Gastroesophageal sphincter (tissue), 3 donors: Measurements from ENCODE around the gene ATP2A3.

ENCODE experiments used
- POLR2A ChIP-seq, 2 donors: fragments of 450-650 bp; IDR thresholded peaks; one replicate each; pipeline ENCODE4 v1.6.1; 2017; ENCODE audit warnings: antibody characterized with exemption in 2 of 2, mild to moderate bottlenecking in 2 of 2, moderate library complexity in 1 of 2
- POLR2AphosphoS5 ChIP-seq: sonication (generic); formaldehyde crosslinking; IDR thresholded peaks from one replicate; pipeline ENCODE4 v1.6.1; 2017; ENCODE audit warnings: antibody characterized with exemption
- TF ChIP-seq, protein P1 (sequence below), 4 experiments: fragments of 200-600 bp in 2 of 4; fragments of 450-650 bp in 2 of 4; sonication (generic) in 1 of 4; IDR thresholded peaks; one replicate each; pipeline ENCODE4 v1.5.1; 2017 to 2019; ENCODE audit warnings: antibody characterized with exemption in 4 of 4, mild to moderate bottlenecking in 2 of 4, moderate library complexity in 2 of 4

DNA sequence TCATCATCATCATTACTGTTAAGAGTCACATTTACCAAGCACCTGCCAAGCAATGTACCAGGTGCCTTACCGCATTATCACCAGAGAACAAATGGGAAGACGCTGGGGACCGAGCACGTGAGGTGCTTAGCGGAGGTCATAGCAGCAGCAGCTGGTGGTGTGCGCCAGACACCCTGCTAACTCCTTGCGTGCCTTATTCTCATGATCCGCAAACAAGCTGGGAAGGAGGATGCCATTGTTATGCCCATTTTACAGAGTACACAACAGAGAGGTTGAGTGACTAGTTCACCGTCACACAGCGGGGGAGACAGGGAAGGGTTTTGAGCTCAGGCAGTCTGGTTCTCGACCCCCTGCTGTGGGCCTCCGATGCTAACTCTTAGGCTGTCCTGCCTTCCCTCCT, 7.3 kb downstream of the ATP2A3 start:
- TF ChIP-seq, protein P1, sequence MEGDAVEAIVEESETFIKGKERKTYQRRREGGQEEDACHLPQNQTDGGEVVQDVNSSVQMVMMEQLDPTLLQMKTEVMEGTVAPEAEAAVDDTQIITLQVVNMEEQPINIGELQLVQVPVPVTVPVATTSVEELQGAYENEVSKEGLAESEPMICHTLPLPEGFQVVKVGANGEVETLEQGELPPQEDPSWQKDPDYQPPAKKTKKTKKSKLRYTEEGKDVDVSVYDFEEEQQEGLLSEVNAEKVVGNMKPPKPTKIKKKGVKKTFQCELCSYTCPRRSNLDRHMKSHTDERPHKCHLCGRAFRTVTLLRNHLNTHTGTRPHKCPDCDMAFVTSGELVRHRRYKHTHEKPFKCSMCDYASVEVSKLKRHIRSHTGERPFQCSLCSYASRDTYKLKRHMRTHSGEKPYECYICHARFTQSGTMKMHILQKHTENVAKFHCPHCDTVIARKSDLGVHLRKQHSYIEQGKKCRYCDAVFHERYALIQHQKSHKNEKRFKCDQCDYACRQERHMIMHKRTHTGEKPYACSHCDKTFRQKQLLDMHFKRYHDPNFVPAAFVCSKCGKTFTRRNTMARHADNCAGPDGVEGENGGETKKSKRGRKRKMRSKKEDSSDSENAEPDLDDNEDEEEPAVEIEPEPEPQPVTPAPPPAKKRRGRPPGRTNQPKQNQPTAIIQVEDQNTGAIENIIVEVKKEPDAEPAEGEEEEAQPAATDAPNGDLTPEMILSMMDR (IDR thresholded peaks at IDR 0.05) = no peak
- TF ChIP-seq POLR2AphosphoS5 = no peak
- no peak for TF ChIP-seq POLR2A (IDR thresholded peaks at IDR 0.05)
